Thoracic aorta (tissue), 2 donors: Measurements from ENCODE around the gene DPF1. TPM values are rescaled to one million over a fixed set of nuclear protein-coding genes. Genes with fewer than 3 reads are reported as not detected.

Source experiments
- ATAC-seq: fragments of 150-250 bp; one replicate; pipeline ENCODE4 v1.8.0; 2017; ENCODE audit warnings: low read depth; ENCODE audit not compliant: insufficient number of reproducible peaks, low FRiP score
- DNase-seq: peaks from one replicate; pipeline ENCODE4 v3.0.0-alpha.2; 2020; ENCODE audit warnings: low spot score
- H3K27ac ChIP-seq, 2 donors: fragments of 200-600 bp; sonication (generic); 1 replicate in 1 of 2; 2 replicates in 1 of 2; pipeline ENCODE4 v1.5.1; 2016; ENCODE audit warnings: mild to moderate bottlenecking in 2 of 2, moderate library complexity in 2 of 2
- H3K27me3 ChIP-seq: fragments of 200-600 bp; sonication (generic); replicated peaks from 2 replicates; pipeline ENCODE4 v1.6.0; 2016; ENCODE audit warnings: mild to moderate bottlenecking; ENCODE audit not compliant: insufficient read depth
- H3K36me3 ChIP-seq: fragments of 200-600 bp; sonication (generic); one replicate; pipeline ENCODE4 v1.5.1; 2016
- H3K4me1 ChIP-seq, 2 donors: fragments of 200-600 bp; sonication (generic); 1 replicate in 1 of 2; 2 replicates in 1 of 2; pipeline versions ENCODE4 v1.5.1 to v1.6.0; 2016; ENCODE audit warnings: low read depth in 2 of 2, mild to moderate bottlenecking in 1 of 2; ENCODE audit not compliant: control insufficient read depth in 1 of 2
- H3K4me3 ChIP-seq: fragments of 200-600 bp; sonication (generic); 2 replicates; pipeline ENCODE4 v1.5.1; 2016; ENCODE audit warnings: mild to moderate bottlenecking
- H3K9me3 ChIP-seq: fragments of 200-600 bp; sonication (generic); 2 replicates; pipeline ENCODE4 v1.5.1; 2016
- total RNA-seq, 2 donors: library from RNA; depleted of rRNA; stranded (reverse); fragments of >200 nt; gene quantifications; one replicate each; pipeline versions ENCODE4 v1.1.0 to v1.2.3, GENCODE V29; 2016
- TF ChIP-seq, protein P1 (sequence below): fragments of 200-600 bp; sonication (generic); IDR thresholded peaks from one replicate; pipeline ENCODE4 v1.5.1; 2019; ENCODE audit warnings: antibody characterized with exemption

Gene DPF1
- total RNA-seq = 1 to 10 TPM in 1 of 2 donors, under 1 TPM in 1; 0.85 to 1.2 TPM

DNA sequence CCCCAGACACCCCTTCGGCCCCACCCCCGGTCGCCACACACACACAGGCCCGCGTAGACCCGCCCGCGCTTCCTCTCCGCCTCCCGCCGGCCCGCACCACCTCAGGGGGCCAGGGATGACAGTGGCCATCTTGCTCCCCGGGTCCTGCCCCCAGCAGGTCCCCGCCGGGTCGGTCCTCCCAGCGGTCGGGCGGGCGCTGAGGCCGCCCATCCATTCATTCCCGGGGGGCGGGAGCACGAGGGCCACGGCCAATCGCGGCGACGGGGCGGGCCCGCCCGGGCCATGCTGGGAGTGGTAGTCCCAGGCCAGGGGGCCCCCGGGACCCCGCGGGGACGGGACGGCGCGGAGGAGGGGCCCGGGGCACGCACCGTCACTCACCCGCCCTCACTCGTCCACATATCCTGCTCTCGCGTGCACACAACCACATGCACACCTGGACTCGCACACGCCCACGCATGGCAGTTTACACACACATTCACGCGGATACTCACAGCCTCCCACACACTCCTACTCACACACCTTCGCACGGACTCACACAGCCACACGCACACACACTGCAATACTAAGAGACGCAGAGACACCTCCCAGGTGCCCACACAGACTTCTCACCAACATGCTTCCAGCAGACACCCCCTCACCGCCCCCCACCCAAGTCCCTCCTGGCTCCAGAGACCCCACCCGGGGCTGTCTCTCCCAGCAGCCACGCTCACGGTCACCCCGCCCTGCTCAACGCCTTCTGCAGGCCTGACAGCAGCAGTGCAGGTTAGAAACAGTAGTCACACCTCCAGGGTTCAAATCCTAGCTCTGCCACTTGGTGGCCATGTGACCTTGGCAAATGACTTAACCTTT is at the start of gene DPF1:
DPF1 (minus strand) TSS at position 209 of the 849 bp plus-strand sequence; CDS start at position 129, 80 bp downstream.
- peak within 1 kb of the TSS; percentile 56 for H3K4me3 ChIP-seq
- DNase-seq (no peak), ATAC-seq (no peak)
- no peaks in the 10 kb centered on the region for H3K9me3 ChIP-seq
- TF ChIP-seq, protein P1, sequence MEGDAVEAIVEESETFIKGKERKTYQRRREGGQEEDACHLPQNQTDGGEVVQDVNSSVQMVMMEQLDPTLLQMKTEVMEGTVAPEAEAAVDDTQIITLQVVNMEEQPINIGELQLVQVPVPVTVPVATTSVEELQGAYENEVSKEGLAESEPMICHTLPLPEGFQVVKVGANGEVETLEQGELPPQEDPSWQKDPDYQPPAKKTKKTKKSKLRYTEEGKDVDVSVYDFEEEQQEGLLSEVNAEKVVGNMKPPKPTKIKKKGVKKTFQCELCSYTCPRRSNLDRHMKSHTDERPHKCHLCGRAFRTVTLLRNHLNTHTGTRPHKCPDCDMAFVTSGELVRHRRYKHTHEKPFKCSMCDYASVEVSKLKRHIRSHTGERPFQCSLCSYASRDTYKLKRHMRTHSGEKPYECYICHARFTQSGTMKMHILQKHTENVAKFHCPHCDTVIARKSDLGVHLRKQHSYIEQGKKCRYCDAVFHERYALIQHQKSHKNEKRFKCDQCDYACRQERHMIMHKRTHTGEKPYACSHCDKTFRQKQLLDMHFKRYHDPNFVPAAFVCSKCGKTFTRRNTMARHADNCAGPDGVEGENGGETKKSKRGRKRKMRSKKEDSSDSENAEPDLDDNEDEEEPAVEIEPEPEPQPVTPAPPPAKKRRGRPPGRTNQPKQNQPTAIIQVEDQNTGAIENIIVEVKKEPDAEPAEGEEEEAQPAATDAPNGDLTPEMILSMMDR = no peak
- peaks cover 11 to 17% of the 10 kb centered on the region in 2 donors for H3K4me1 ChIP-seq
- no peak within 1 kb of the TSS for H3K27ac ChIP-seq
- H3K36me3 ChIP-seq = no peaks in the 10 kb centered on the region
- peaks cover 19% of the 10 kb centered on the region for H3K27me3 ChIP-seq

DNA sequence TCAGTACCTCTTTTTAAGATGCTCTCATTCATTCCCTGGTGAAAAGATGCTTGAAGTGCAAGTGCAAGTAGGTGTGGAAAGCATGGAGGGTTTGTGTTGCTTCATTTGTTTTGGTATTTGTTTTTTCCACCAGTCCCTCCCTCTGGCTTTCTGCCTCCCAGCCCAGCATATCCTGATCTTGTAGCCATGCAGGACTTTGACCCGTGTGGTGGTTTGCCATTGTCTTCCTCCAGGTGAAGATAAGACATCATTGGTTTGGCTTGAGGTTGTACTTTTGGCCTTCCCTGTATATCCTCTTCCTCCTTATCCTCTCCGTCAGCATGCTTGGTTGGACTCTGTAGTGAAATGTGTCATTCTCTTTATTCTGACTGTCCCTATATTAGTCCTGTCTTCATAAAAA is 49.5 kb upstream of the DPF1 start:
- peak overlapping the region in 1 of 2 donors; percentile 48 for H3K27ac ChIP-seq
- H3K9me3 ChIP-seq = no peaks in the 10 kb centered on the region
- ATAC-seq = no peak
- H3K27me3 ChIP-seq = no peaks in the 10 kb centered on the region
- TF ChIP-seq, protein P1 = no peak
- DNase-seq = no peak
- H3K36me3 ChIP-seq = no peaks in the 10 kb centered on the region
- peaks cover 49 to 80% of the 10 kb centered on the region in 2 donors for H3K4me1 ChIP-seq
- H3K4me3 ChIP-seq = no peak overlapping the region

DNA sequence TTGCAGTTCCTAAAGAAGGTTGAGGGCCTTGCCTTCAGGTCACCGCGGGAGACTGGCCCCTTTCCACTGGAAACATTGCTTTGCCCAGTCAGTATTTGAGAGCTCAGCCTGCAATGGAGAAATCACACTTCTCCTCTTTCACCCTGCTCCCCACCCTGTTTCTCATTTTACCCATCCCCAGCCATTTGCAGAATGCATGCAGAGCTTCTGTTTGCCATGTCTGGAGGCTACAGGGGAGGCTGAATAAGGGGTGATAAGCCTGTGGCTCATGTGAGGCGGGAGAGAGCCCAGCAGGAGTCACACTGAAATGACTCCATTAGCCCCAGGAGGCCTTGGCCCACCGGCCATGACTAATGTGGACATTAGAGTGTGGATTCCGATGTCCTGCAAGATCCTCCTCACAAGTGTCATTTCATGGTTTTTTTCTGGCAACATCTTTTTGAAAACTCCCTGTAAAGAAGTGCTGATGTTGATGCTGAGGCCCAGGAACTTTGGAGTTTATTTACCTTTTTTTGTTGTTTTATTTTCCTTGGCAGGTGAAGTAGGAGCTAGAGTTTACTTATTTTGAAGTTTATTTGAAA is 46.7 kb upstream of the DPF1 start:
- H3K4me3 ChIP-seq = no peak overlapping the region
- no peaks in the 10 kb centered on the region for H3K36me3 ChIP-seq
- no peaks in the 10 kb centered on the region for H3K27me3 ChIP-seq
- H3K9me3 ChIP-seq = no peaks in the 10 kb centered on the region
- TF ChIP-seq, protein P1 = no peak
- H3K27ac ChIP-seq = peak overlapping the region; percentile 31 to 99
- ATAC-seq (no peak), DNase-seq (no peak)
- peaks cover 46 to 80% of the 10 kb centered on the region in 2 donors for H3K4me1 ChIP-seq

DNA sequence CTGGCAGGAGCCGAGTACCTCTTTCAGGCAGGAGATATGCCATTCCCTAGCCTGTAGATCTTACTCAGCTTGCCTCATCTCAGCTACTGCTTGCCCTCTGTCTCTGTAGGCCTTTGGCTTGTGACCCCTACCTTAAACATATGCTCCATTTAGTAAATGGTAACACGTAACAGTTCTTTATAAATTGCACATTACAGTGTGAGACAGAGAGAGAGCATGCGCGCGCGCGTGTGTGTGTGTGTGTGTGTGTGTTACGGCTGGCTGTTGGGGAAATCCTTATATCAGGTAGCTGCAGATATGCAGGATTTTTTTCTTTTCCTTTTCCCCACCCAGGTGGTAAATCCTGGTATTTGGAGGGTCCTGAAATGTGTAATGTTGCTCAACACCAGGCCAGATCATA is 44.5 kb upstream of the DPF1 start:
- TF ChIP-seq, protein P1 = no peak
- H3K27ac ChIP-seq = peak overlapping the region; percentile 99 to 100
- DNase-seq = no peak

DNA sequence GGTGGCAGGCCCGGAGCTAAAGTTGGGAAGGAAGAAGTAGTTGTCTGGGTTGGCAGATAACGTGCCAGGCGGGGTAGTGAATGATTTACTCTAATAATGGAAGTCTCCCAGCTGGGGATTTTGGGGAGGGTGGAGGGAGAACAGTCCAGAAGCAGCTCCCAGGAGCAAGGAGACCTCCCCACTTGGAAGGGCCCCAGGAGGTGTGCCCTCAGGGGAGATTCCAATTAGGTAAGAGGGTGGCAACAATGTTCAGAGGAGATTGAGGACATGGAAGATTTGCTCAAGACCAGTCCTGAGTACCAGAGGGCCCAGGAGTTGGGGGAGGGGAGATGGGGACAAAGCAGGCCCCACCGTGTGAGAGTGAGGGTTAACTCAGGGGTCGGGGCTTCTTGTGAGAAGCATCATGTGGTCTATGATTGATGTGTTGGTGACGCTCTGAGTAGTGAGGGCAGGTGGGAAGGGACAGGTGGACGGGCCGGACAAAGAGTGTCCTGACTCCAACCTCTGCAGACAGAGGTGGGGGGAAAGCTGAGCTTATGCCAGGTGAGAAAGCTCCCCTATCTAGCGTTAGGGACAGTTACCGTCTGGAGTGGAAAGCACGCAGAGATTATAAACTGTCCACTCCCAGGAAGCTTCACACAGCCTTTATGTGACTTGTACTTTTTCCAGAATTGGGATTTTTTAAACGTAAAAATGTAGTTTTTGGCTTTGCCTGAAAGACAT is 43.9 kb upstream of the DPF1 start:
- peak overlapping the region; percentile 83 for H3K4me3 ChIP-seq
- DNase-seq (no peak), ATAC-seq (no peak)
- H3K27ac ChIP-seq = peak overlapping the region; percentile 99 to 100
- H3K9me3 ChIP-seq = no peaks in the 10 kb centered on the region
- TF ChIP-seq, protein P1 = no peak
- peaks cover 38 to 72% of the 10 kb centered on the region in 2 donors for H3K4me1 ChIP-seq
- H3K36me3 ChIP-seq = no peaks in the 10 kb centered on the region
- no peaks in the 10 kb centered on the region for H3K27me3 ChIP-seq

More for the DNA sequence above, 44.5 kb upstream of the DPF1 start:
- Histone ChIP-seq H3K36me3 (no peaks in the 10 kb centered on the region), H3K4me3 (peak overlapping the region; percentile 83), H3K27me3 (no peaks in the 10 kb centered on the region), H3K4me1 (peaks cover 36 to 73% of the 10 kb centered on the region in 2 donors), H3K9me3 (no peaks in the 10 kb centered on the region)
- ATAC-seq = no peak
